PFSK-1 (cell line): ENCODE data around the gene THSD4.

Source experiments
- FOXP2 ChIP-seq: optimal IDR thresholded peaks from 2 replicates; pipeline ENCODE3; 2011; ENCODE audit warnings: borderline replicate concordance, control low read depth, inconsistent platforms; ENCODE audit not compliant: insufficient read depth; ENCODE audit errors: extremely low read length, extremely low read depth
- POLR2AphosphoS5 ChIP-seq: IDR thresholded peaks from 2 replicates; pipeline ENCODE4 v1.6.1; 2012; ENCODE audit warnings: low read depth, mild to moderate bottlenecking, control low read depth, low read length, moderate library complexity
- REST ChIP-seq, 2 experiments: IDR thresholded peaks; 2 replicates each; pipeline versions ENCODE4 v1.6.1 to v1.8.0; 2011 to 2012; ENCODE audit warnings: low read depth in 2 of 2, low read length in 2 of 2, control low read depth in 1 of 2, inconsistent platforms in 1 of 2, mild to moderate bottlenecking in 1 of 2, moderate library complexity in 1 of 2; ENCODE audit not compliant: insufficient read depth in 1 of 2
- SIN3A ChIP-seq: IDR thresholded peaks from 2 replicates; pipeline ENCODE4 v1.6.1; 2012; ENCODE audit warnings: mild to moderate bottlenecking, low read length, moderate library complexity, borderline replicate concordance; ENCODE audit not compliant: insufficient read depth
- TAF1 ChIP-seq: IDR thresholded peaks from 2 replicates; pipeline ENCODE4 v1.6.1; 2012; ENCODE audit warnings: low read length, control low read depth, borderline replicate concordance; ENCODE audit not compliant: insufficient read depth

The THSD4 gene

DNA sequence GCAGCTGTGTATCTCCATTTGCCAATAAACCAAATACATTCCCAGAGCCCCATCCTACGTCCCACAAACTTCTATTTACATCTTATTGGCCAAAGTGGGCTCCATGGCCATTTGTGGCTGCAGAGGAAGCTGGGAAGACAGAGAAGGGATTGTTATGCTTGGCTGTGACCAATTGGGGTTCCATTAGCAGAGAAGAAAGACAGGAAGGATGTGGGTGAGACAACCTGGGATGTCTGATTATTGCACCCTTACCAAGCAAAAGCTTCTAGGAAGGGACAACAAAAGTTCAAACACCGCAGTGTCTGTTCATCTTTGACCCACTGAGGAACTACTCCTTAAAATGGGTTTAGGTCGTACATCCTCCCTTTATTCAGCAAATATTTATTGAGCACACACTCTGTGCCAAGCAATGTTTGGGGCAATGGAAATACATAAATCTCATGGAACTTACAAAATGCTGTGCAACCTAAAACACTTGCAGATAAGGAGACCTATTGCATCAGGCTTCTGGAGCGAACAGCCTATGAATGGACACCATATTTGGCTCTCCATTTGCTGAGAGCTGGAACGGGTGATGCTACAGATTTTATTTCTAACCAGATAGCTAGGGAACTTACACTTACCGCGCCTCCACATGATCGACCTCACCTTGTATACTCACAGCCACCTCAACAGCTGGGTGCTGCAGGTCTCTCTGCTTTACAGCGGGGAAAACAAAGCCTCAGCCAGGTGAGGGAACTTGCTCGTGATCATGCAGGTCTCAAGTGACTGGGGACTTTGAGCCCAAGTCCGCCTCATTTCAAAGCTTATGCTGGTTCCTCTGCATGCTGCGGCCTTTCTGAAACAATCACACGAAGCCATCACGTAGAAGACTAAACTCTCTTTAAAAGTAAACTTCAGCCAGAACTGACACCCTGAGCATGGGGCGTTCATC lies 673.6 kb downstream of the THSD4 start:
- TF ChIP-seq SIN3A (no peak), FOXP2 (no peak), REST (IDR thresholded peaks at IDR 0.05; ENCODE audit: insufficient read depth in 1 of 2, low read depth in 2 of 2, low read length in 2 of 2) (no peak), TAF1 (no peak), POLR2AphosphoS5 (no peak)

DNA sequence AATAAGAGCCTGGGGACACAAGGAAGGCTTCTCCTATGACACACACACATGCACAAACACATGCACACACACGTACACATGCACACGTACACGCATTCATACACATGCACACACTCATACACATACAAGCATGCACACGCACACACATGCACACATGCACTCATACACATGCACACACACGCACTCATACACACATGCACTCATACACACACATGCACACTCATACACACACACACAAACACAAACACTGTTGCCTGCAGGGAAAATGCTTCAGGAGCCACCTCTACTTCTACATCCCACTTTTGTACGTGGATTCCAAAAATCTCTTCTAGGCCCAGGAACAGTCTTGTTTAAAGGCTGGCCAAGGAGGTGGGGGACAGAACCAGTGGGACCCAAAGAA lies 674.3 kb downstream of the THSD4 start:
- TF ChIP-seq REST (IDR thresholded peaks at IDR 0.05; ENCODE audit: insufficient read depth in 1 of 2, low read depth in 2 of 2, low read length in 2 of 2) (no peak), POLR2AphosphoS5 (no peak), SIN3A (no peak), FOXP2 (no peak), TAF1 (no peak)

DNA sequence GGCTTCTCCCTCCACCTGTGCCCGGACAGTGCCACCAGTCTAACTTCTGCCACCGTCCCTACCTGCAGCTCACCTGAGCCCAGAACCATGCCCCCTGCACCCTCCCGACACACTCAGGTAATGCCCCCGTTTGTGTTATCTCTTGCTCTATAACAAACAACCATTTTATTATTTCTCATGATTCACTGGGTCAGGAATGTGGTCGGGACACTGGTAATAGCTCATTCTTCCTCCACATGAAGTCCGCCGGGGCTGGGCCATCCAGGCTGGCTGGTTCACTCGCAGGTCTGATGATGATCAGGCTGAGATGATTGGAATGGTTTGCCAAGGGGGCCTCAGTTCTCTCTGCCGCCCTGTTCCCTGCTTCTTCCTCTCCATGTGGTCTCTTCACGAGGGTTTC lies 674.8 kb downstream of the THSD4 start:
- TF ChIP-seq REST (IDR thresholded peaks at IDR 0.05; ENCODE audit: insufficient read depth in 1 of 2, low read depth in 2 of 2, low read length in 2 of 2) (no peak), SIN3A (no peak), POLR2AphosphoS5 (no peak), TAF1 (no peak), FOXP2 (no peak)

DNA sequence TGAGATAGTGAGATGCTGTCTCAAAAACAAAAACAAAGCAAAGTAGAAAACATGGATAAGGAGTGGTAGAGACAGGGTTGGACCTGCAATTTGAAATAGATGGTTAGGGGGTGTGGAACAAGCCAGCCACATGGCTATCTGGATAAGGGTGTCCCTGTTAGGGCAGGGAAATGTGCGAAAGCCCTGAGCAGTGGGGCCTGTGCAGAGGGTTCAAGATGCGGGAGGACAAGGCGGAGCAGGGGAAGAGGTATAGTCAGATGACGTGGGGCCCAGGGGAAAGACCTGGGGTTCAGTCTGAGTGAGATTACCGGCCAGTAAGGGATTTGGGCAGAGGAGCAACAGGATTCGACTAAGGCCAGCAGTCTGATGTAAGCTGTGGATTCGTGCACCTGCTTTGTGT lies 676.7 kb downstream of the THSD4 start:
- no peak for TF ChIP-seq TAF1
- no peak for TF ChIP-seq REST (IDR thresholded peaks at IDR 0.05; ENCODE audit: insufficient read depth in 1 of 2, low read depth in 2 of 2, low read length in 2 of 2)
- no peak for TF ChIP-seq POLR2AphosphoS5
- TF ChIP-seq FOXP2: no peak
- no peak for TF ChIP-seq SIN3A
